Epithelial cell of proximal tubule (primary cell): ENCODE data around the gene COMMD1. TPM values are rescaled to one million over a fixed set of nuclear protein-coding genes. Genes with fewer than 3 reads are reported as not detected.

Experiments
- DNase-seq: peaks from one replicate; pipeline ENCODE4 v3.0.0-alpha.2; 2011; ENCODE audit warnings: low read depth
- H3K4me3 ChIP-seq: 2 replicates; pipeline ENCODE4 v1.5.1; 2011; ENCODE audit warnings: low read depth, mild to moderate bottlenecking, low read length
- total RNA-seq: library from RNA; depleted of rRNA; stranded (reverse); fragments of >200 nt; gene quantifications from 2 replicates; pipeline ENCODE4 v1.2.3, GENCODE V29; 2015
- TF ChIP-seq, protein P1 (sequence below): conservative IDR thresholded peaks from 2 replicates; pipeline ENCODE4 v1.5.1; 2012; ENCODE audit warnings: low read depth, mild to moderate bottlenecking, low read length

Gene COMMD1
- total RNA-seq, 1 donor from 2014 or later: 37.4 TPM

DNA sequence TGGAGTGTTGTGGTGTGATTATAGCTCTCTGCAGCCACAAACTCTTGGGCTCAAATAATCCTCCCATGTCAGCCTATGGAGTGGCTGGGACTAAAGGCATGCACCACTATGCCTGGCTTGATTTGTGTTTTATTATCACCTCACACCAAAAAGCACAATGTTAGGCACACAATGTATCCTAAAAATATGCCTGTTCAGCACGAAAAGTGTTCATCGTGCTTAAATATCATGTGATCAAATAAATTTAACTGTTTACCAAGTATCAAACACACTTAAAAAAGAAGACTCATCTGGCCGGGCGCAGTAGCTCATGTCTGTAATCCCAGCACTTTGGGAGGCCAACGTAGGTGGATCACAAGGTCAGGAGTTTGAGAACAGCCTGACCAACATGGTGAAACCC, 22.6 kb upstream of the COMMD1 start:
- no peak overlapping the region for H3K4me3 ChIP-seq
- TF ChIP-seq, protein P1, sequence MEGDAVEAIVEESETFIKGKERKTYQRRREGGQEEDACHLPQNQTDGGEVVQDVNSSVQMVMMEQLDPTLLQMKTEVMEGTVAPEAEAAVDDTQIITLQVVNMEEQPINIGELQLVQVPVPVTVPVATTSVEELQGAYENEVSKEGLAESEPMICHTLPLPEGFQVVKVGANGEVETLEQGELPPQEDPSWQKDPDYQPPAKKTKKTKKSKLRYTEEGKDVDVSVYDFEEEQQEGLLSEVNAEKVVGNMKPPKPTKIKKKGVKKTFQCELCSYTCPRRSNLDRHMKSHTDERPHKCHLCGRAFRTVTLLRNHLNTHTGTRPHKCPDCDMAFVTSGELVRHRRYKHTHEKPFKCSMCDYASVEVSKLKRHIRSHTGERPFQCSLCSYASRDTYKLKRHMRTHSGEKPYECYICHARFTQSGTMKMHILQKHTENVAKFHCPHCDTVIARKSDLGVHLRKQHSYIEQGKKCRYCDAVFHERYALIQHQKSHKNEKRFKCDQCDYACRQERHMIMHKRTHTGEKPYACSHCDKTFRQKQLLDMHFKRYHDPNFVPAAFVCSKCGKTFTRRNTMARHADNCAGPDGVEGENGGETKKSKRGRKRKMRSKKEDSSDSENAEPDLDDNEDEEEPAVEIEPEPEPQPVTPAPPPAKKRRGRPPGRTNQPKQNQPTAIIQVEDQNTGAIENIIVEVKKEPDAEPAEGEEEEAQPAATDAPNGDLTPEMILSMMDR: no peak
- DNase-seq: no peak

DNA sequence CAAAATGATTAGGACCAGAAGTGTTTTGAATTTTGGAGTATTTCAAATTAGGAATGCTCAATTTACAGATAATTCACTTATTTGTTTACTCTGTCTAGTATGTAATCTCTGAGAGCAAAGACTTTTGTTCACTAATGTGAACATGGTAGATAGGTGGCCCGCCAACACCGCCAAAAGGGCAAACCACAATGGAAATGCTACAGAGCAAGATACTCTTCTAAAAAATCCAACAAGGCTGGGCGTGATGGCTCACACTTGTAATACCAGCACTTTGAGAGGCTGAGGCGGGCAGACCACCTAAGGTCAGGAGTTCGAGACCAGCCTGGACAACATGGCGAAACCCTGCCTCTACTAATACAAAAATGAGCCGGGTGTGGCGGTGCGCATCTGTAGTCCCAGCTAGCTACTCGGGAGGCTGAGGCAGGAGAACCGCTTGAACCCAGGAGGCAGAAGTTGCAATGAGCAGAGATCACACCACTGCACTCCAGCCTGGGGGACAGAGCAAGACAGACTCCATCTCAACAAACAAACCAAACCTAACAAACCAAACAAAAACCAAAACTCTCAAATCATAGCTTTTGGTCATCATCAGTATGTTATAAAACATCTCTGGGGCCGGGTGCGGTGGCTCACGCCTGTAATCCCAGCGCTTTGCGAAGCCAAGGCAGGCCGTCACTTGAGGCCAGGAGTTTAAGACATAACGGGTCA, 19.4 kb upstream of the COMMD1 start:
- no peak for DNase-seq
- no peak overlapping the region for H3K4me3 ChIP-seq
- TF ChIP-seq, protein P1: no peak

DNA sequence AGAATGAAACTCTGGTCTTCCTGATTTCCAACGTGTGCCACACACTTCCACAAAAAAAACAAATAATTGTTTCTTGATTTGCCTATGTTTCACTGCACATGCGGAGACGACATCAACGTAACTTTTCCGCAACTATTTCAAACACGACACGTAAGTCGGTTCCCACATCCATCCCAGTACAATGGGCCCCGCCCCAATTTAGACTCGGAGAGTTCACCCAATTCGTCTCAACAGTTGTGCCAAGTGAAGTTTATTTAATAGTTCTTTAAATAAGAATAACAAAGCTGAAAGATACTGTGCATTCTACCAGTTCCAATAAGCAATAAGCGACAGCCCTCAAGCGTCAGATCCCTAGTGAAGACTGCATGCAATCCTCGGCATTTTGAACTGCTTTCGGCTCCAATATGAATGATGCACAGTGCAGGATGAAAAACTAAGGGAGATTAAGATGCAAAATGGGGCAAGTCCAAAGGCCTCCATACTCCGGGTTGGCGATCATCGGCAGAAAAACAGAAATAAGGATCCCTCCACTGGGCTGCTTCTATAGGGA, 17.7 kb upstream of the COMMD1 start:
- H3K4me3 ChIP-seq: peak overlapping the region; percentile 81
- TF ChIP-seq, protein P1: no peak
- no peak for DNase-seq

DNA sequence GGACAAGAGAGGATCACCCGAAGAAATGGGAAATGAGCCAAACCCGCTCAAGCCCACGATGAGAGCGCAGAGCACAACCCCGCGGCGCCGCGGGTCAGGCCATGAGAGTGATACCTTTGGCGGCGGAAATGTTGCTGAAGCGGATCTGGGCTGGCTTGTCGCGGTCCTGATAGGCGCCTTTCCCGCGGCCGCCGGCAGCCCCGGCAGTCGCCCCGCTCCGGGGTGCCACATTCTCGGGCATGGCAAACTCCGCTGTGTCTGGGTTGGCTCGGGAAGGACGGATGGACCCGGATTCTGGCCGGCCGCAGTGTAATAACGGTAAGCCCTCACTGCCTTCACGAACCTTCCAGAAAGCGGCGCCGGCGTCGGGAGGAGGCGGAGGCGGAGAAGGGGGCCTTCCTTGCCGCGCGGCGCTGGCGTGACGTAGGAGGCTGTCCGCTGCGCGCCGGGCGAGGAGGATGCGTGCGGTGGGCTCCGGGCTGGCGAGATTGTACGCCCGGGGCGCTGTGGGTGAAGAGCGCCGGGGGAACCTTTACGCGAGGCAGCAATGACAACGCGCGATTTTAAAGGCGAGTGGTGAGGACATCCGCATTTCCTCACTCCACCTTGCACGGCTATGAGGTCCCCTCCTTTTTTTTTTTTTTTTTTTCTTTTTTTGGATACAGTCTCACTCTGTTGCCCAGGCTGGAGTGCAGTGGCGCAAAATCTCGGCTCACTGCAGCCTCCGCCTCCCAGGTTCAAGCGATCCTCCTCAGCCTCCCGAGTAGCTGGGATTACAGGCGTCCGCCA, 17.0 kb upstream of the COMMD1 start, which contains the start of gene CCT4:
Gene CCT4, minus strand, starts transcription at position 390 of the 789 bp plus-strand sequence. Its CDS starts 149 bp downstream, at position 241.
- no peak for DNase-seq
- peak within 1 kb of the TSS; percentile 81 for H3K4me3 ChIP-seq
- TF ChIP-seq, protein P1: no peak

DNA sequence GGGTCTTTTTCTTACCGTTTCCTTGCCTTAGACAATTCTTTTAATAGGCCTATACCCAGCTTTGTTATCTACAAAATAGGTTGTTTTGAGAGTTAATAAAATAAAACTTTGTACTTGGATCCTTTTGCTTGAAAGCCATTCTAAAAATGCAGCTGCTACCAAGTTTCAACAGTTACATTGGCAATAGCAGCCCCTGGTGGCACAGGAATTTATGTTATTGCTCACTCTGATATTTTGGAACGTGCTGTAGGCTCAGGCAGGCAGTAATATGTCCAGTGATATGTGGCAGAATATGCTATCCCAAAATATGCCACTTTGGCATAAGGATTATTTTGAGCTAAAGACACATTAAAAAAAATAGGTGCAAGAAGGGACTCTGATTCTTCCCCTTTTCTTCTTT, 6.7 kb upstream of the COMMD1 start:
- DNase-seq: no peak
- TF ChIP-seq, protein P1: peak; percentile 60
- H3K4me3 ChIP-seq: no peak overlapping the region

DNA sequence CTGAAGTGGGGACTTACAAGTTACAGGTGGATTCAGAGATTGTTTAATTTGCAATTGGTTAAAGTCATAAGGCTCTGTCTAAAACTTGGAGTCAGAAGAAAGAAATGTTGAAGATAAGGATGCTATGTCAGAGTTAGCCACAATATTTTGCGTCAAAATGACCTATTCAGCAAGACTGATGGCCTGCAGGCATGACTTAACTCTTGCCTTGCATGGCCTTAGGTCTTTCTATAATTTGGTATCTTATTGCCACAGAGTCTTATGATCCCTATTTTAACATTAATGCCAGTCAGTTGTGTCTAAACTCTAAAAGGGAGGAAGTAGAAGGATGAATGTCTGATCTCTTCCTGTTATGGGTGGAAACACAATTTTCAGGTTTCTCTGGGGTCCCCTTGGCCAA, 5.2 kb upstream of the COMMD1 start:
- no peak for DNase-seq
- no peak overlapping the region for H3K4me3 ChIP-seq
- TF ChIP-seq, protein P1: no peak
